MM.1S (cell line): ENCODE data around the gene ATG5.
"Not testable (repeated sequence)": the region's sequence is repeated elsewhere in the genome, so short reads cannot be mapped to it uniquely, and the experiment has no call there.

ENCODE experiments used
- DNase-seq: peaks from one replicate; pipeline ENCODE4 v3.0.0-alpha.2; 2015
- H2AFZ ChIP-seq: fragments of 300-600 bp; sonication (generic); 2 replicates; pipeline ENCODE4 v1.6.0; 2016; ENCODE audit warnings: antibody characterized with exemption, low read length
- H3F3A ChIP-seq: fragments of 300-600 bp; sonication (generic); 2 replicates; pipeline ENCODE4 v1.6.1; 2016; ENCODE audit warnings: mild to moderate bottlenecking, antibody characterized with exemption, low read length, moderate library complexity, mixed read lengths; ENCODE audit not compliant: insufficient read depth
- H3K27ac ChIP-seq: fragments of 300-600 bp; sonication (generic); 2 replicates; pipeline ENCODE4 v1.5.1; 2016; ENCODE audit warnings: mild to moderate bottlenecking, low read length
- H3K27me3 ChIP-seq: fragments of 300-600 bp; sonication (generic); replicated peaks from 2 replicates; pipeline ENCODE4 v1.6.0; 2016; ENCODE audit warnings: low read length; ENCODE audit not compliant: insufficient read depth
- H3K36me3 ChIP-seq: fragments of 300-600 bp; sonication (generic); replicated peaks from 2 replicates; pipeline ENCODE4 v1.6.1; 2016; ENCODE audit warnings: mild to moderate bottlenecking, low read length, mixed read lengths; ENCODE audit not compliant: insufficient read depth
- H3K4me1 ChIP-seq: fragments of 300-600 bp; sonication (generic); 2 replicates; pipeline ENCODE4 v1.6.1; 2016; ENCODE audit warnings: low read length, mixed read lengths
- H3K4me2 ChIP-seq: fragments of 300-600 bp; sonication (generic); 2 replicates; pipeline ENCODE4 v1.6.0; 2016; ENCODE audit warnings: low read depth, low read length
- H3K4me3 ChIP-seq: fragments of 300-600 bp; sonication (generic); 2 replicates; pipeline ENCODE4 v1.5.1; 2016; ENCODE audit warnings: low read length, mixed read lengths
- H3K79me2 ChIP-seq: fragments of 300-600 bp; sonication (generic); 2 replicates; pipeline ENCODE4 v1.6.1; 2016; ENCODE audit warnings: mixed run types, low read length, mixed read lengths
- H3K9ac ChIP-seq: fragments of 300-600 bp; sonication (generic); 2 replicates; pipeline ENCODE4 v1.6.1; 2016; ENCODE audit warnings: low read length, mixed read lengths
- H3K9me2 ChIP-seq: fragments of 300-600 bp; sonication (generic); replicated peaks from 2 replicates; pipeline ENCODE4 v1.6.1; 2016; ENCODE audit warnings: mild to moderate bottlenecking, low read length, mixed read lengths; ENCODE audit not compliant: insufficient read depth
- H3K9me3 ChIP-seq: fragments of 300-600 bp; sonication (generic); replicated peaks from 2 replicates; pipeline ENCODE4 v1.6.1; 2016; ENCODE audit warnings: mild to moderate bottlenecking, low read length, mixed read lengths; ENCODE audit not compliant: insufficient read depth
- H4K20me1 ChIP-seq: fragments of 300-600 bp; sonication (generic); 2 replicates; pipeline ENCODE4 v1.6.1; 2016; ENCODE audit warnings: mild to moderate bottlenecking, low read length, moderate library complexity, mixed read lengths; ENCODE audit not compliant: insufficient read depth
- EZH2 ChIP-seq: fragments of 300-600 bp; sonication (generic); optimal IDR thresholded peaks from 2 replicates; pipeline ENCODE3; 2017; ENCODE audit warnings: low read depth, mild to moderate bottlenecking, antibody characterized with exemption, low read length, mixed read lengths
- EZH2phosphoT487 ChIP-seq: fragments of 300-600 bp; sonication (generic); IDR thresholded peaks from 2 replicates; pipeline ENCODE4 v1.6.1; 2018; ENCODE audit warnings: antibody characterized with exemption, low read length
- TF ChIP-seq, protein P1 (sequence below): fragments of 300-600 bp; sonication (generic); IDR thresholded peaks from 2 replicates; pipeline ENCODE4 v1.5.1; 2016; ENCODE audit warnings: antibody characterized with exemption, low read length, mixed read lengths

ATG5 gene

GRCh38 chr6:106252687-106253086, 72.9 kb downstream of the ATG5 start:
- Histone ChIP-seq H3K36me3 (no peaks in the 10 kb centered on the region), H3K4me3 (no peak overlapping the region), H3K9me3 (no peaks in the 10 kb centered on the region), H2AFZ (no peak overlapping the region), H3K27ac (no peak overlapping the region), H3K79me2 (peaks cover 67% of the 10 kb centered on the region), H3K4me1 (peaks cover 5% of the 10 kb centered on the region), H3K27me3 (no peaks in the 10 kb centered on the region), H3K4me2 (no peak overlapping the region), H3F3A (peaks cover 3% of the 10 kb centered on the region; the same call in 1 of the 2 replicates), H3K9me2 (no peaks in the 10 kb centered on the region), H3K9ac (no peak overlapping the region), H4K20me1 (no peaks in the 10 kb centered on the region)
- TF ChIP-seq, protein P1, sequence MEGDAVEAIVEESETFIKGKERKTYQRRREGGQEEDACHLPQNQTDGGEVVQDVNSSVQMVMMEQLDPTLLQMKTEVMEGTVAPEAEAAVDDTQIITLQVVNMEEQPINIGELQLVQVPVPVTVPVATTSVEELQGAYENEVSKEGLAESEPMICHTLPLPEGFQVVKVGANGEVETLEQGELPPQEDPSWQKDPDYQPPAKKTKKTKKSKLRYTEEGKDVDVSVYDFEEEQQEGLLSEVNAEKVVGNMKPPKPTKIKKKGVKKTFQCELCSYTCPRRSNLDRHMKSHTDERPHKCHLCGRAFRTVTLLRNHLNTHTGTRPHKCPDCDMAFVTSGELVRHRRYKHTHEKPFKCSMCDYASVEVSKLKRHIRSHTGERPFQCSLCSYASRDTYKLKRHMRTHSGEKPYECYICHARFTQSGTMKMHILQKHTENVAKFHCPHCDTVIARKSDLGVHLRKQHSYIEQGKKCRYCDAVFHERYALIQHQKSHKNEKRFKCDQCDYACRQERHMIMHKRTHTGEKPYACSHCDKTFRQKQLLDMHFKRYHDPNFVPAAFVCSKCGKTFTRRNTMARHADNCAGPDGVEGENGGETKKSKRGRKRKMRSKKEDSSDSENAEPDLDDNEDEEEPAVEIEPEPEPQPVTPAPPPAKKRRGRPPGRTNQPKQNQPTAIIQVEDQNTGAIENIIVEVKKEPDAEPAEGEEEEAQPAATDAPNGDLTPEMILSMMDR = no peak
- DNase-seq = no peak

DNA sequence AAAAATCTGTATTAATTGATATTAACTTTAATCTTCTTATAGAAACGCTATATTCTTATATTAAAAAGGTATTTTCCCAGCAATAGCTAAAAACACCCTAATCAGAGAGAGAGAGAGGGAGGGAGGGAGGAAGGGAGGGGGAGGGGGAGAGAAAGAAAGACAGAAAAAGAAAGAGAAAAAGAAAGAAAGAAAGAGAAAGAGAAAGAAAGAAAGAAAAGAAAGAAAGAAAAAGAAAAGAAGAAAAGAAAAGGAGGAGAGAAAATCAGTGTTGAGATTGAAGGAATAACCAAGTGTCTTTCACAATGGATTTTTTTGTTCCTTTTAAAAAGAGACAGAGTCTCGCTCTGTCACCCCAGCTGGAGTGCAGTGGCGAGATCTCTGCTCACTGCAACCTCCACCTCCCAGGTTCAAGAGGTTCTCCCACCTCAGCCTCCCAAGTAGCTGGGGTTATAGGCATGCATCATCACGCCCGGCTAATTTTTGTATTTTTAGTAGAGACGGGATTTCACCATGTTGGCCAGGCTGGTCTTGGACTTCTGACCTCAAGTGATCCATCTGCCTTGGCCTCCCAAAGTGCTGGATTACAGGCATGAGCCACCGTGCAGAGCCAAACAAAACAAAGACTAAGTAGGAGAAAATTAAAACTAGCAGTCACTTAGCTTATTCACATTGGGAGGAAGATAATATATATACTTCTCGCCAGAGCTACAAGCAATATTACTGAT, 73.9 kb downstream of the ATG5 start:
- not testable (repeated sequence) for H3K9ac ChIP-seq, H3F3A ChIP-seq, H3K4me3 ChIP-seq, H3K9me2 ChIP-seq, DNase-seq, H4K20me1 ChIP-seq, H2AFZ ChIP-seq, H3K27ac ChIP-seq, H3K4me2 ChIP-seq, H3K36me3 ChIP-seq, H3K9me3 ChIP-seq, H3K27me3 ChIP-seq
- H3K4me1 ChIP-seq = peaks cover 14% of the 10 kb centered on the region
- H3K79me2 ChIP-seq = peaks cover 61% of the 10 kb centered on the region

DNA sequence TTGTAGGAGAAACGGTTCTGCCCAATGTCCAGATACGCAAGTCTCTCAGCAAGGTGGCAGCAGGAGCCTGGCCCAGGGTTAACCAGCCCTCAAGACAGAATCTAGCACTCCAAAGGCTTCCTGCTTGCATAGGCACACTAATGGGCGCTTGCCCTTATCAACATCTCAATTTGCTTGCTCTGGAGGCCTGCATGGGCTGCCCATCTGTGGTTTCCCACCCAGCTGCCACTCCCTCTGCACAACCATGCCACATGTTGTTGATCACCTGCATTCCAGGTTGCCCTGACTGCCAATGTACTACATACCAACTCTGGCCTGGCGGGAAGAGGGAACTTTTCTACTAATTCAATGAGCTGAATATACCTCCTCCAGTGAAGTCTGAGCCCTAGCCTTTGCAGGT, 74.6 kb downstream of the ATG5 start:
- DNase-seq = no peak
- no peak for TF ChIP-seq EZH2
- no peak for TF ChIP-seq EZH2phosphoT487
- TF ChIP-seq, protein P1 = no peak
- no peak overlapping the region for H3K4me2 ChIP-seq
- H3K9ac ChIP-seq = no peak overlapping the region
- no peaks in the 10 kb centered on the region for H3K36me3 ChIP-seq
- no peak overlapping the region for H3K4me3 ChIP-seq
- H4K20me1 ChIP-seq = no peaks in the 10 kb centered on the region
- no peaks in the 10 kb centered on the region for H3K9me3 ChIP-seq
- peaks cover 17% of the 10 kb centered on the region for H3K4me1 ChIP-seq
- H3K27me3 ChIP-seq = no peaks in the 10 kb centered on the region
- no peak overlapping the region for H2AFZ ChIP-seq
- H3F3A ChIP-seq = peaks cover 14% of the 10 kb centered on the region
- no peaks in the 10 kb centered on the region for H3K9me2 ChIP-seq
- H3K27ac ChIP-seq = no peak overlapping the region
- peaks cover 56% of the 10 kb centered on the region for H3K79me2 ChIP-seq

- Histone ChIP-seq H3K4me1 (peaks cover 29% of the 10 kb centered on the region), H3K4me2 (no peak overlapping the region), H3K9ac (no peak overlapping the region), H4K20me1 (no peaks in the 10 kb centered on the region), H2AFZ (no peak overlapping the region), H3K79me2 (peaks cover 59% of the 10 kb centered on the region), H3K36me3 (no peaks in the 10 kb centered on the region), H3F3A (peaks cover 24% of the 10 kb centered on the region), H3K4me3 (no peak overlapping the region), H3K9me2 (no peaks in the 10 kb centered on the region), H3K9me3 (no peaks in the 10 kb centered on the region), H3K27me3 (no peaks in the 10 kb centered on the region), H3K27ac (no peak overlapping the region)
- no peak for TF ChIP-seq EZH2phosphoT487
- TF ChIP-seq EZH2 = no peak
- TF ChIP-seq, protein P1 = no peak
- no peak for DNase-seq
Measured at GRCh38 chr6:106249658-106250057, 75.9 kb downstream of the ATG5 start.
